ENCODE data around the gene CXCR3. TPM values are rescaled to one million over a fixed set of nuclear protein-coding genes. Genes with fewer than 3 reads are reported as not detected.
"Not testable (repeated sequence)": the region's sequence is repeated elsewhere in the genome, so short reads cannot be mapped to it uniquely, and the experiment has no call there.

Gene CXCR3
- total RNA-seq, 2 experiments from 2014 or later, result 19.5 to 22.0 TPM

DNA sequence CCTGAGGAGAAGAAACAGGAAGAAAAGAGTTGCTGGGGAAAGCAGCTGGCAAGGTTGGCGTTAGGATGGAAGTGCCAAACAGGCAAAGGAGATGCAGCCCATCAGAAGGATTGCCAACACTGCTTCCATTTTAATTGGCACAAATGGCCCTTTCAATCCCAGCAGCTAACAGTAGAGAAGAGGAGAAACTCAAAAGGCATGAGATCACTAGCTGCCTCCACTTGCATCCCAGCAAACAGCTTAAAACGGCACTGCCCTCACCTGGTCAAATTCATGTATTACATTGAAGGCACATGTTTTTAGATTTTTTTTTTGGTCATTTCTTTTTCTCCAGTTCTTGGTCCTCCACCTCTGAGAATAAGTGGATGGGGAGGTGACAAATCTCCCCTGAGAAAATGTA, 34.1 kb upstream of the CXCR3 start:
- no peaks in the 10 kb centered on the region for H3K9me3 ChIP-seq (ENCODE audit: control insufficient read depth in 1 of 2, insufficient read depth in 1 of 2, low read length in 2 of 2)
- Mint-ChIP-seq H3K36me3 (ENCODE audit: low read depth) (no peaks in the 10 kb centered on the region), H3K4me3 (no peak overlapping the region), H3K27ac (no peak overlapping the region), H3K9me3 (no peaks in the 10 kb centered on the region), H3K27me3 (no peaks in the 10 kb centered on the region), H3K4me1 (ENCODE audit: low read depth) (peaks cover 9% of the 10 kb centered on the region)
- ATAC-seq (ENCODE audit: poor library complexity) (peak; percentile 71), DNase-seq (peak in 13 of 14 experiments; percentile 20 to 76 (median 39))
- no peaks in the 10 kb centered on the region for H3K36me3 ChIP-seq (ENCODE audit: insufficient read depth, low read length)
- H3K27ac ChIP-seq (ENCODE audit: low read depth in 1 of 2, low read length in 2 of 2), result no peak overlapping the region
- no peaks in the 10 kb centered on the region for H3K27me3 ChIP-seq (ENCODE audit: control insufficient read depth in 1 of 2, insufficient read depth in 2 of 2, low read length in 2 of 2)
- ChIA-PET POLR2A (interaction anchor here (0.6 kb wide), 1 partner anchor 70 kb away, joined by 3 read pairs; no protein-coding TSS in a partner anchor), CTCF (interaction anchor here (0.6 to 1.0 kb wide), 4 partner anchors 27 to 89 kb away, joined by 3 to 4 read pairs (median 4); no protein-coding TSS in a partner anchor)
- no peak overlapping the region for H3K4me3 ChIP-seq (ENCODE audit: low read length)
- TF ChIP-seq, protein P1, sequence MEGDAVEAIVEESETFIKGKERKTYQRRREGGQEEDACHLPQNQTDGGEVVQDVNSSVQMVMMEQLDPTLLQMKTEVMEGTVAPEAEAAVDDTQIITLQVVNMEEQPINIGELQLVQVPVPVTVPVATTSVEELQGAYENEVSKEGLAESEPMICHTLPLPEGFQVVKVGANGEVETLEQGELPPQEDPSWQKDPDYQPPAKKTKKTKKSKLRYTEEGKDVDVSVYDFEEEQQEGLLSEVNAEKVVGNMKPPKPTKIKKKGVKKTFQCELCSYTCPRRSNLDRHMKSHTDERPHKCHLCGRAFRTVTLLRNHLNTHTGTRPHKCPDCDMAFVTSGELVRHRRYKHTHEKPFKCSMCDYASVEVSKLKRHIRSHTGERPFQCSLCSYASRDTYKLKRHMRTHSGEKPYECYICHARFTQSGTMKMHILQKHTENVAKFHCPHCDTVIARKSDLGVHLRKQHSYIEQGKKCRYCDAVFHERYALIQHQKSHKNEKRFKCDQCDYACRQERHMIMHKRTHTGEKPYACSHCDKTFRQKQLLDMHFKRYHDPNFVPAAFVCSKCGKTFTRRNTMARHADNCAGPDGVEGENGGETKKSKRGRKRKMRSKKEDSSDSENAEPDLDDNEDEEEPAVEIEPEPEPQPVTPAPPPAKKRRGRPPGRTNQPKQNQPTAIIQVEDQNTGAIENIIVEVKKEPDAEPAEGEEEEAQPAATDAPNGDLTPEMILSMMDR (IDR thresholded peaks at IDR 0.05), result peak; percentile 64
- intact Hi-C loops (cut with DNase I, micrococcal nuclease), result loop anchor here (1.0 to 5.0 kb wide), 4 partner anchors 43 to 220 kb away; no protein-coding TSS in a partner anchor
- peaks cover 6% of the 10 kb centered on the region for H3K4me1 ChIP-seq (ENCODE audit: insufficient read depth, low read length)

DNA sequence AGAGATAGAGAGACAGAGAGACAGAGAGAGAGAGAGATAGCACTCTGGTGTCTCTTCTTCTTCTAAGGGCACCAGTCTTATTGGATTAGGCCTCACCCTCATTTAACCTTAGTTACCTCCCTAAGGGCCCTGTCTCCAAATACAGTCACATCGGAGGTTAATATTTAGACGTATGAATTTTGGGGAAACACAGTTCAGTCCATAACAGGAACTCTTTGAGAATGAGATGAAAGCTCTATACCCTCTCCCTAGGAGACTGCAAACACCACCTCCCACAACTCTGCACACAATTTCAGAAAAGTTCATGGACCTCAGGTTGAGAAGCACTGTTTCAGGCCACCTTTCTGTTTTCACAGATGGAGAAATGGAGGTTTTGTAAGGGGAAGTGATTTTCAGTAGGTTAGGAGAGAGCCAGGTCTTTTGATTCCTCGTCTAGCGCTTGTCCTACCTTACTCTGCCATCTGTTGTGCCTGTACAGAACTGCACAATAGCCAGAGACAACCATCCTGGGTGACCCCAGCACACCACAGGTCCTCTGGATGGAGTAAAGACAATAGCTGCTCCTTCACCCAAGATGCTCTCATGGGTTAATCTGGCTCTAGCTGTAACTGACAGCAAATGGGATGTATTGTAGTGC, 32.1 kb upstream of the CXCR3 start:
- Mint-ChIP-seq H3K27ac (no peak overlapping the region), H3K27me3 (no peaks in the 10 kb centered on the region), H3K4me3 (no peak overlapping the region), H3K4me1 (ENCODE audit: low read depth) (peaks cover 9% of the 10 kb centered on the region), H3K9me3 (no peaks in the 10 kb centered on the region), H3K36me3 (ENCODE audit: low read depth) (no peaks in the 10 kb centered on the region)
- CTCF ChIA-PET, result interaction anchor here (0.7 kb wide), 1 partner anchor 28 kb away, joined by 3 read pairs; no protein-coding TSS in a partner anchor
- Histone ChIP-seq H3K36me3 (ENCODE audit: insufficient read depth, low read length) (no peaks in the 10 kb centered on the region), H3K4me1 (ENCODE audit: insufficient read depth, low read length) (peaks cover 6% of the 10 kb centered on the region), H3K9me3 (ENCODE audit: control insufficient read depth in 1 of 2, insufficient read depth in 1 of 2, low read length in 2 of 2) (no peaks in the 10 kb centered on the region), H3K4me3 (ENCODE audit: low read length) (no peak overlapping the region), H3K27me3 (ENCODE audit: control insufficient read depth in 1 of 2, insufficient read depth in 2 of 2, low read length in 2 of 2) (no peaks in the 10 kb centered on the region), H3K27ac (ENCODE audit: low read depth in 1 of 2, low read length in 2 of 2) (no peak overlapping the region)
- TF ChIP-seq, protein P1 (IDR thresholded peaks at IDR 0.05), result no peak
- intact Hi-C loops (cut with DNase I, micrococcal nuclease), result loop anchor here in 1 of 2 experiments (5.0 kb wide), 3 partner anchors 43 to 218 kb away; no protein-coding TSS in a partner anchor
- DNase-seq (peak in 5 of 14 experiments; percentile 5 to 68 (median 54)), ATAC-seq (ENCODE audit: poor library complexity) (peak; percentile 73)
- POLR2A ChIA-PET, result no interaction called here

DNA sequence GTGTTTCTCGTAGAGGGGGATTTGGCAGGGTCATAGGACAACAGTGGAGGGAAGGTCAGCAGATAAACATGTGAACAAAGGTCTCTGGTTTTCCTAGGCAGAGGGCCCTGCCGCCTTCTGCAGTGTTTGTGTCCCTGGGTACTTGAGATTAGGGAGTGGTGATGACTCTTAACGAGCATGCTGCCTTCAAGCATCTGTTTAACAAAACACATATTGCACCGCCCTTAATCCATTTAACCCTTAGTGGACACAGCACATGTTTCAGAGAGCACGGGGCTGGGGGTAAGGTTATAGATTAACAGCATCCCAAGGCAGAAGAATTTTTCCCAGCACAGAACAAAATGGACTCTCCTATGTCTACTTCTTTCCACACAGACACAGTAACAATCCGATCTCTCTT, 26.1 kb upstream of the CXCR3 start:
- H3K9me3 ChIP-seq (ENCODE audit: control insufficient read depth in 1 of 2, insufficient read depth in 1 of 2, low read length in 2 of 2); H3K4me3 Mint-ChIP-seq; H3K9me3 Mint-ChIP-seq; H3K27me3 Mint-ChIP-seq; H3K27me3 ChIP-seq (ENCODE audit: control insufficient read depth in 1 of 2, insufficient read depth in 2 of 2, low read length in 2 of 2); H3K36me3 Mint-ChIP-seq (ENCODE audit: low read depth); POLR2A ChIA-PET; H3K36me3 ChIP-seq (ENCODE audit: insufficient read depth, low read length); intact Hi-C loops (cut with DNase I, micrococcal nuclease); DNase-seq; H3K27ac Mint-ChIP-seq; ATAC-seq (ENCODE audit: poor library complexity); H3K4me3 ChIP-seq (ENCODE audit: low read length); CTCF ChIA-PET; H3K4me1 Mint-ChIP-seq (ENCODE audit: low read depth); H3K27ac ChIP-seq (ENCODE audit: low read depth in 1 of 2, low read length in 2 of 2): not testable (repeated sequence)
- H3K4me1 ChIP-seq (ENCODE audit: insufficient read depth, low read length), result peaks cover 13% of the 10 kb centered on the region
